HepG2 (cell line): ENCODE results near the gene FGF14. TPM values are rescaled to one million over a fixed set of nuclear protein-coding genes. Genes with fewer than 3 reads are reported as not detected.

Experiments used
- FOXK2 ChIP-seq: fragments of 450-650 bp; IDR thresholded peaks from 2 replicates; pipeline ENCODE4 v1.6.1; 2016
- HIVEP1 ChIP-seq: sonication (generic); formaldehyde crosslinking; IDR thresholded peaks from 2 replicates; pipeline ENCODE4 v1.4.0; 2020; ENCODE audit warnings: mild to moderate bottlenecking, missing genetic modification reagents
- NR2F6 ChIP-seq, 2 experiments: IDR thresholded peaks; 2 replicates each; pipeline ENCODE4 v1.6.1; 2016; ENCODE audit warnings: antibody characterized with exemption in 1 of 2, mild to moderate bottlenecking in 1 of 2
- RARG ChIP-seq: sonication (generic); formaldehyde crosslinking; IDR thresholded peaks from 2 replicates; pipeline ENCODE4 v1.4.0; 2020; ENCODE audit warnings: low read depth, mild to moderate bottlenecking, missing genetic modification reagents
- ZNF557 ChIP-seq: sonication (generic); formaldehyde crosslinking; IDR thresholded peaks from 2 replicates; pipeline ENCODE4 v1.4.0; 2020; ENCODE audit warnings: missing genetic modification reagents
- polyA plus RNA-seq, 8 experiments: library from polyadenylated mRNA; depleted of rRNA in 3 of 8; stranded (reverse) in 7 of 8; unstranded in 1 of 8; fragments of >200 nt; fragmentation: Illumina TruSeq in 4 of 8; extraction: Trizol in 4 of 8; gene quantifications; 2 replicates each; pipeline versions ENCODE4 v1.2.1 to v1.2.3, GENCODE V29; 2011 to 2016; ENCODE audit warnings: low read depth in 4 of 8, missing spikeins in 1 of 8, mixed read lengths in 1 of 8; ENCODE audit not compliant: insufficient read depth in 1 of 8
- total RNA-seq, 5 experiments: library from RNA; depleted of rRNA; stranded (reverse); fragments of >200 nt; fragmentation: Illumina TruSeq; extraction: Trizol; gene quantifications; 2 replicates each; pipeline ENCODE4 v1.2.3, GENCODE V29; 2016; ENCODE audit warnings: low read depth in 1 of 5
- TF ChIP-seq, protein P1 (sequence below): sonication (generic); formaldehyde crosslinking; IDR thresholded peaks from 2 replicates; pipeline ENCODE4 v1.5.0; 2020; ENCODE audit warnings: mild to moderate bottlenecking, missing genetic modification reagents
- TF ChIP-seq, protein P2 (sequence below): sonication (generic); formaldehyde crosslinking; IDR thresholded peaks from 2 replicates; pipeline ENCODE4 v1.4.0; 2020; ENCODE audit warnings: missing genetic modification reagents

Gene FGF14
- total and polyA plus RNA-seq, 2 of the 13 experiments (the other 11 are each of a cell fraction or from before 2014, with no cell fraction given), result not detected

DNA sequence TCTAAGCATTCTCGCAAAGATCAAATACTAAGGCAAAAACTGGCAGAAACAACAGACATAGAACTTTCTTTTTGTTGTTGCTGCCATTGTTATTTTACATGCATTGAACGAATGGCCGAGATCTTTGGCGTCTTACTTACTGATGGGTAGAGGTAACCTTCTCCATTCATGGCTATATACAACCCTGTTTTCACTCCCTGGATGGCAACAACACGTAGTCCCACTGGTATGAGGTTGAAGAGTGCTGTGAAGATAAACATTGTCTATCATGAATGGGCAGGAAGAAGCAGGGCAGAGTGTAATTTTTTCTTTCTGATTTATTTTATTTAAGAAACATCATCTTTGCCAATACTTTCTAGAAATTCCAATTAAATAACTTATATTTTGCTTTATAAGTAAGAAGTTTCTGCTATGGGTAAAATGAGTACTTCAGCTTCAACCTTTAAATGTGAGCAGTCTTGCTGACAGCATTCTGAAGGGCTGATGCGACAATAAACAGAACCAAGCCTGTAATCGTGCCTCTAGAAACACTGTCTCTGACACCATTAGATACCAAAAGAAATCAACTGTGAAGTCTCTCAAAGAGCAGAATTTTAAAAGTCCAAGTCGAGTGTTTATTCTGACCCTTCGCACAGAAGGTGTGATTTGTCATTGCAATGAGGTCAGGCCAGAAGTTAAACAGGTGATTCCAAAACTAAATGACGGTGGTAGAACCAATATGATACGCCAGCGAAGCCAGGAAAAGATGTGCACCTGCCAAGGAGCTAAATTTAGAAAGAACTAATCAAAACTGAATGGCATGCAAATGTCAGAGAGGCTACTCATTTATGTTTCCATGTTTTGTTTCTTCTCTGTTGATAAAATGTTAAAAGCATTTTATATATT is 533.0 kb downstream of the FGF14 start (continued):
- TF ChIP-seq, protein P1, sequence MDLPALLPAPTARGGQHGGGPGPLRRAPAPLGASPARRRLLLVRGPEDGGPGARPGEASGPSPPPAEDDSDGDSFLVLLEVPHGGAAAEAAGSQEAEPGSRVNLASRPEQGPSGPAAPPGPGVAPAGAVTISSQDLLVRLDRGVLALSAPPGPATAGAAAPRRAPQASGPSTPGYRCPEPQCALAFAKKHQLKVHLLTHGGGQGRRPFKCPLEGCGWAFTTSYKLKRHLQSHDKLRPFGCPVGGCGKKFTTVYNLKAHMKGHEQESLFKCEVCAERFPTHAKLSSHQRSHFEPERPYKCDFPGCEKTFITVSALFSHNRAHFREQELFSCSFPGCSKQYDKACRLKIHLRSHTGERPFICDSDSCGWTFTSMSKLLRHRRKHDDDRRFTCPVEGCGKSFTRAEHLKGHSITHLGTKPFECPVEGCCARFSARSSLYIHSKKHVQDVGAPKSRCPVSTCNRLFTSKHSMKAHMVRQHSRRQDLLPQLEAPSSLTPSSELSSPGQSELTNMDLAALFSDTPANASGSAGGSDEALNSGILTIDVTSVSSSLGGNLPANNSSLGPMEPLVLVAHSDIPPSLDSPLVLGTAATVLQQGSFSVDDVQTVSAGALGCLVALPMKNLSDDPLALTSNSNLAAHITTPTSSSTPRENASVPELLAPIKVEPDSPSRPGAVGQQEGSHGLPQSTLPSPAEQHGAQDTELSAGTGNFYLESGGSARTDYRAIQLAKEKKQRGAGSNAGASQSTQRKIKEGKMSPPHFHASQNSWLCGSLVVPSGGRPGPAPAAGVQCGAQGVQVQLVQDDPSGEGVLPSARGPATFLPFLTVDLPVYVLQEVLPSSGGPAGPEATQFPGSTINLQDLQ (CRISPR knock-in tag), result no peak
- TF ChIP-seq, protein P2, sequence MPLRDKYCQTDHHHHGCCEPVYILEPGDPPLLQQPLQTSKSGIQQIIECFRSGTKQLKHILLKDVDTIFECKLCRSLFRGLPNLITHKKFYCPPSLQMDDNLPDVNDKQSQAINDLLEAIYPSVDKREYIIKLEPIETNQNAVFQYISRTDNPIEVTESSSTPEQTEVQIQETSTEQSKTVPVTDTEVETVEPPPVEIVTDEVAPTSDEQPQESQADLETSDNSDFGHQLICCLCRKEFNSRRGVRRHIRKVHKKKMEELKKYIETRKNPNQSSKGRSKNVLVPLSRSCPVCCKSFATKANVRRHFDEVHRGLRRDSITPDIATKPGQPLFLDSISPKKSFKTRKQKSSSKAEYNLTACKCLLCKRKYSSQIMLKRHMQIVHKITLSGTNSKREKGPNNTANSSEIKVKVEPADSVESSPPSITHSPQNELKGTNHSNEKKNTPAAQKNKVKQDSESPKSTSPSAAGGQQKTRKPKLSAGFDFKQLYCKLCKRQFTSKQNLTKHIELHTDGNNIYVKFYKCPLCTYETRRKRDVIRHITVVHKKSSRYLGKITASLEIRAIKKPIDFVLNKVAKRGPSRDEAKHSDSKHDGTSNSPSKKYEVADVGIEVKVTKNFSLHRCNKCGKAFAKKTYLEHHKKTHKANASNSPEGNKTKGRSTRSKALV (CRISPR knock-in tag), result no peak
- TF ChIP-seq ZNF557 (CRISPR knock-in tag), result no peak
- TF ChIP-seq HIVEP1 (CRISPR knock-in tag), result no peak
- no peak for TF ChIP-seq NR2F6 (IDR thresholded peaks at IDR 0.05)
- no peak for TF ChIP-seq NR2F6 (CRISPR knock-in tag; IDR thresholded peaks at IDR 0.05)
- no peak for TF ChIP-seq FOXK2
- TF ChIP-seq RARG, result no peak
